CD8-positive, alpha-beta memory T cell (primary cell): ENCODE data around the gene CCSER1. TPM values are rescaled to one million over a fixed set of nuclear protein-coding genes. Genes with fewer than 3 reads are reported as not detected.

ENCODE experiments used
- CTCF ChIA-PET: fragments of 350-600 bp; sonication (Branson Sonifier 250); formaldehyde crosslinking; loops from one replicate; lab custom pipeline; 2021; ENCODE audit warnings: antibody characterized with exemption; lab: Charles Lee
- POLR2A ChIA-PET: fragments of 350-600 bp; sonication (Branson Sonifier 250); formaldehyde crosslinking; loops from one replicate; lab custom pipeline; 2021; ENCODE audit warnings: antibody characterized with exemption; lab: Charles Lee
- DNase-seq, 5 donors: peaks; one replicate each; pipeline versions ENCODE4 v3.0.0 to v3.0.0-alpha.2; 2020 to 2022; ENCODE audit warnings: mixed read lengths in 1 of 5
- H3K27ac ChIP-seq: one replicate; pipeline ENCODE4 v1.7.0; 2013; ENCODE audit warnings: low read depth, mild to moderate bottlenecking, low read length, moderate library complexity
- H3K27me3 ChIP-seq: 2 replicates; pipeline ENCODE4 v1.7.0; 2013; ENCODE audit warnings: low read length, mild to moderate bottlenecking; ENCODE audit not compliant: insufficient read depth, poor library complexity, severe bottlenecking
- H3K36me3 ChIP-seq: 2 replicates; pipeline ENCODE4 v1.7.0; 2013; ENCODE audit warnings: mild to moderate bottlenecking, low read length, moderate library complexity; ENCODE audit not compliant: insufficient read depth
- H3K4me1 ChIP-seq: 2 replicates; pipeline ENCODE4 v1.7.0; 2013; ENCODE audit warnings: mild to moderate bottlenecking, low read length, moderate library complexity; ENCODE audit not compliant: insufficient read depth
- H3K4me3 ChIP-seq: 2 replicates; pipeline ENCODE4 v1.7.0; 2013; ENCODE audit warnings: mild to moderate bottlenecking, low read length
- H3K9me3 ChIP-seq: 2 replicates; pipeline ENCODE4 v1.7.0; 2013; ENCODE audit warnings: mild to moderate bottlenecking, low read length
- H3K27ac Mint-ChIP-seq, 8 donors: one replicate each; pipeline ENCODE4 v1.8.0; 2020 to 2021; ENCODE audit warnings: mixed read lengths in 8 of 8, mild to moderate bottlenecking in 6 of 8, inconsistent platforms in 3 of 8, moderate library complexity in 3 of 8
- H3K27me3 Mint-ChIP-seq, 2 donors: one replicate each; pipeline ENCODE4 v1.8.0; 2020 to 2021; ENCODE audit warnings: mixed read lengths in 2 of 2, mild to moderate bottlenecking in 1 of 2, moderate library complexity in 1 of 2
- H3K36me3 Mint-ChIP-seq, 3 donors: one replicate each; pipeline ENCODE4 v1.8.0; 2020 to 2021; ENCODE audit warnings: mixed read lengths in 3 of 3, inconsistent platforms in 1 of 3, mild to moderate bottlenecking in 1 of 3
- H3K4me1 Mint-ChIP-seq, 3 donors: one replicate each; pipeline ENCODE4 v1.8.0; 2020 to 2021; ENCODE audit warnings: mixed read lengths in 3 of 3, inconsistent platforms in 1 of 3, mild to moderate bottlenecking in 1 of 3
- H3K4me3 Mint-ChIP-seq, 7 donors: one replicate each; pipeline ENCODE4 v1.8.0; 2020 to 2021; ENCODE audit warnings: mixed read lengths in 7 of 7, mild to moderate bottlenecking in 6 of 7, moderate library complexity in 4 of 7, inconsistent platforms in 2 of 7
- H3K9me3 Mint-ChIP-seq, 5 donors: one replicate each; pipeline ENCODE4 v1.8.0; 2020 to 2022; ENCODE audit warnings: mixed read lengths in 5 of 5, mild to moderate bottlenecking in 3 of 5, moderate library complexity in 2 of 5, inconsistent platforms in 1 of 5
- polyA plus RNA-seq: library from polyadenylated mRNA; unstranded; fragments of 300-500 nt; fragmentation: Illumina TruSeq; gene quantifications from one replicate; pipeline ENCODE4 v1.2.3, GENCODE V29; 2021
- total RNA-seq, 2 experiments: library from RNA; stranded (reverse); gene quantifications; one replicate each; pipeline ENCODE4 v1.2.3, GENCODE V29; 2021

Gene CCSER1
- total and polyA plus RNA-seq, 3 experiments from 2014 or later: 0.12 to 0.20 TPM; not detected in 1

- no peak overlapping the region for H3K27ac ChIP-seq
- H3K27me3 ChIP-seq: no peaks in the 10 kb centered on the region
- no peak for DNase-seq
- no peak overlapping the region for H3K4me3 Mint-ChIP-seq
- no peaks in the 10 kb centered on the region for H3K4me1 ChIP-seq
- H3K36me3 ChIP-seq: no peaks in the 10 kb centered on the region
- H3K4me1 Mint-ChIP-seq: no peaks in the 10 kb centered on the region
- H3K9me3 Mint-ChIP-seq: peaks cover 0 to 8% (median 3%) of the 10 kb centered on the region in 5 donors
- H3K4me3 ChIP-seq: no peak overlapping the region
- ChIA-PET POLR2A (no interaction called here), CTCF (no interaction called here)
- H3K36me3 Mint-ChIP-seq: no peaks in the 10 kb centered on the region
- H3K27me3 Mint-ChIP-seq: no peaks in the 10 kb centered on the region
- no peak overlapping the region for H3K27ac Mint-ChIP-seq
- no peaks in the 10 kb centered on the region for H3K9me3 ChIP-seq
Measured at GRCh38 chr4:90598741-90599140, 471.5 kb downstream of the CCSER1 start.

- POLR2A ChIA-PET: no interaction called here
- Histone ChIP-seq H3K4me3 (no peak overlapping the region), H3K4me1 (no peaks in the 10 kb centered on the region), H3K27ac (no peak overlapping the region), H3K27me3 (no peaks in the 10 kb centered on the region), H3K36me3 (no peaks in the 10 kb centered on the region), H3K9me3 (no peaks in the 10 kb centered on the region)
- Mint-ChIP-seq H3K27ac (no peak overlapping the region), H3K4me1 (no peaks in the 10 kb centered on the region), H3K36me3 (no peaks in the 10 kb centered on the region), H3K27me3 (no peaks in the 10 kb centered on the region), H3K9me3 (peaks cover 0 to 8% (median 3%) of the 10 kb centered on the region in 5 donors), H3K4me3 (no peak overlapping the region)
- DNase-seq: no peak
- CTCF ChIA-PET: no interaction called here
Measured at GRCh38 chr4:90602726-90603125, 475.5 kb downstream of the CCSER1 start.

GRCh38 chr4:90603540-90603939, 476.3 kb downstream of the CCSER1 start:
- H3K27me3 Mint-ChIP-seq: no peaks in the 10 kb centered on the region
- POLR2A ChIA-PET: no interaction called here
- H3K4me3 Mint-ChIP-seq: no peak overlapping the region
- Histone ChIP-seq H3K27ac (no peak overlapping the region), H3K27me3 (no peaks in the 10 kb centered on the region), H3K4me3 (no peak overlapping the region), H3K9me3 (no peaks in the 10 kb centered on the region), H3K36me3 (no peaks in the 10 kb centered on the region), H3K4me1 (no peaks in the 10 kb centered on the region)
- DNase-seq: no peak
- H3K4me1 Mint-ChIP-seq: no peaks in the 10 kb centered on the region
- no peaks in the 10 kb centered on the region for H3K36me3 Mint-ChIP-seq
- CTCF ChIA-PET: no interaction called here
- H3K27ac Mint-ChIP-seq: no peak overlapping the region
- peaks cover 0 to 10% (median 1%) of the 10 kb centered on the region in 5 donors for H3K9me3 Mint-ChIP-seq

- Mint-ChIP-seq H3K27ac (no peak overlapping the region), H3K4me1 (no peaks in the 10 kb centered on the region), H3K9me3 (peaks cover 0 to 5% (median 2%) of the 10 kb centered on the region in 5 donors), H3K36me3 (no peaks in the 10 kb centered on the region), H3K27me3 (no peaks in the 10 kb centered on the region), H3K4me3 (no peak overlapping the region)
- H3K4me1 ChIP-seq: no peaks in the 10 kb centered on the region
- CTCF ChIA-PET: no interaction called here
- DNase-seq: no peak
- H3K36me3 ChIP-seq: no peaks in the 10 kb centered on the region
- H3K27me3 ChIP-seq: no peaks in the 10 kb centered on the region
- POLR2A ChIA-PET: no interaction called here
- no peak overlapping the region for H3K27ac ChIP-seq
- H3K9me3 ChIP-seq: no peaks in the 10 kb centered on the region
- H3K4me3 ChIP-seq: no peak overlapping the region
Measured at GRCh38 chr4:90606781-90607180, 479.6 kb downstream of the CCSER1 start.

GRCh38 chr4:90614371-90614770, 487.2 kb downstream of the CCSER1 start:
- H3K4me1 Mint-ChIP-seq: no peaks in the 10 kb centered on the region
- H3K4me3 ChIP-seq: no peak overlapping the region
- no peak overlapping the region for H3K27ac ChIP-seq
- no peak overlapping the region for H3K4me3 Mint-ChIP-seq
- no peak for DNase-seq
- no peak overlapping the region for H3K27ac Mint-ChIP-seq
- H3K9me3 ChIP-seq: no peaks in the 10 kb centered on the region
- H3K4me1 ChIP-seq: no peaks in the 10 kb centered on the region
- no peaks in the 10 kb centered on the region for H3K27me3 Mint-ChIP-seq
- H3K36me3 ChIP-seq: no peaks in the 10 kb centered on the region
- CTCF ChIA-PET: no interaction called here
- peaks cover 0 to 15% (median 3%) of the 10 kb centered on the region in 5 donors for H3K9me3 Mint-ChIP-seq
- H3K36me3 Mint-ChIP-seq: no peaks in the 10 kb centered on the region
- H3K27me3 ChIP-seq: no peaks in the 10 kb centered on the region
- POLR2A ChIA-PET: no interaction called here

GRCh38 chr4:90621080-90621479, 493.9 kb downstream of the CCSER1 start:
- Mint-ChIP-seq H3K4me1 (no peaks in the 10 kb centered on the region), H3K27ac (no peak overlapping the region), H3K27me3 (no peaks in the 10 kb centered on the region), H3K36me3 (no peaks in the 10 kb centered on the region), H3K4me3 (no peak overlapping the region), H3K9me3 (peaks cover 0 to 25% (median 6%) of the 10 kb centered on the region in 5 donors)
- ChIA-PET POLR2A (no interaction called here), CTCF (no interaction called here)
- Histone ChIP-seq H3K4me1 (no peaks in the 10 kb centered on the region), H3K9me3 (no peaks in the 10 kb centered on the region), H3K27ac (no peak overlapping the region), H3K36me3 (no peaks in the 10 kb centered on the region), H3K4me3 (no peak overlapping the region), H3K27me3 (no peaks in the 10 kb centered on the region)
- no peak for DNase-seq

GRCh38 chr4:90624781-90625180, 497.6 kb downstream of the CCSER1 start:
- Histone ChIP-seq H3K9me3 (no peaks in the 10 kb centered on the region), H3K36me3 (no peaks in the 10 kb centered on the region), H3K27me3 (no peaks in the 10 kb centered on the region), H3K27ac (no peak overlapping the region), H3K4me1 (no peaks in the 10 kb centered on the region), H3K4me3 (no peak overlapping the region)
- no peak overlapping the region for H3K4me3 Mint-ChIP-seq
- CTCF ChIA-PET: no interaction called here
- no peaks in the 10 kb centered on the region for H3K4me1 Mint-ChIP-seq
- POLR2A ChIA-PET: no interaction called here
- no peaks in the 10 kb centered on the region for H3K27me3 Mint-ChIP-seq
- no peaks in the 10 kb centered on the region for H3K36me3 Mint-ChIP-seq
- H3K27ac Mint-ChIP-seq: no peak overlapping the region
- H3K9me3 Mint-ChIP-seq: peaks cover 0 to 33% (median 7%) of the 10 kb centered on the region in 5 donors
- DNase-seq: no peak

GRCh38 chr4:90641861-90642599, 514.8 kb downstream of the CCSER1 start:
- H3K4me1 ChIP-seq: no peaks in the 10 kb centered on the region
- CTCF ChIA-PET: no interaction called here
- DNase-seq: no peak
- no peaks in the 10 kb centered on the region for H3K9me3 ChIP-seq
- H3K27me3 Mint-ChIP-seq: no peaks in the 10 kb centered on the region
- H3K36me3 Mint-ChIP-seq: no peaks in the 10 kb centered on the region
- no peak overlapping the region for H3K27ac ChIP-seq
- no peaks in the 10 kb centered on the region for H3K36me3 ChIP-seq
- H3K27ac Mint-ChIP-seq: no peak overlapping the region
- POLR2A ChIA-PET: no interaction called here
- H3K4me3 ChIP-seq: no peak overlapping the region
- peaks cover 0 to 12% (median 7%) of the 10 kb centered on the region in 5 donors for H3K9me3 Mint-ChIP-seq
- no peaks in the 10 kb centered on the region for H3K27me3 ChIP-seq
- no peak overlapping the region for H3K4me3 Mint-ChIP-seq
- H3K4me1 Mint-ChIP-seq: no peaks in the 10 kb centered on the region
